ENCODE measurements around the gene CIT.

DNA sequence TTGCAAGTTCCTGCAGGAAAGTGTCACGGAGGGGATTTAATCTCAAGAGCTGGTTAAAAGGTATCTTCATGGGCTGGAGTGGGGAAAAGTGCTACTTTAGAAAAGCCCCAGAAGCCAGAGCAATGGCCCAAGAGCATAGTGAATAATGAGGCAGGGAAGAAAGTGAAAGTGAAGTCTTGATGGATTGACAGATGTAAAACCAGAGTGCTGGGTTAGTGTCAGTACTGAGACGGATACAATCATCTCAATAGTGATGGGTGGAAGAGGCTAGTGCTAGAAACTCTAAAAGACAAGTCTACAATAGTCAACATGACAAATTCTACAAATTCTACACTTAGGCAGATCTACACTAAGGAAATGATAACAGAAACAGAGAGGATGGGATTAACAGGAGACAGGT is 68.1 kb downstream of the CIT start:
- TF ChIP-seq YY1 (IDR thresholded peaks at IDR 0.05; ENCODE audit: insufficient read depth, insufficient read length) (no peak), ZNF274 (IDR thresholded peaks at IDR 0.05; ENCODE audit: low read depth, low read length) (no peak)
